Measurements from ENCODE around the gene KCNE1.

DNA sequence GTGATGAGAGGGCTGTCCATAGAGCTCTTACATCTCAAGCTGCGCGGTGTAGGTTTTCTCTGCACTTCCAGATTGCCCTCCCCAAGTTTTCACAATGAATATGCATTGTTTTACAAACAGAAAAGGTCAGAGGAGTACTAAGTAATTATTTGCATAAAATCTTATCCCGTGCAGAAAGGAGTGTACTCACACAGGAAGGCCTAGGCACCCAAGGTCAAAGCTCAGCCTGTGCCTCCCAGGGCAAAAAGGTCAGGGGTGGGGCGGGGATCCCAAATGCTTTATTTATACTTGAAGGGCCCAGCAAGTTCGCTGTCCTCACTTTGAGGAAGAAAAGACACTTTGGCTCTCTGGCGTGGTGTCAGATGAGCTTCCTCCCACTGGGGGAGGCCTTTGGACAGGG, 10.3 kb upstream of the KCNE1 start:
- TF ChIP-seq, protein P1, sequence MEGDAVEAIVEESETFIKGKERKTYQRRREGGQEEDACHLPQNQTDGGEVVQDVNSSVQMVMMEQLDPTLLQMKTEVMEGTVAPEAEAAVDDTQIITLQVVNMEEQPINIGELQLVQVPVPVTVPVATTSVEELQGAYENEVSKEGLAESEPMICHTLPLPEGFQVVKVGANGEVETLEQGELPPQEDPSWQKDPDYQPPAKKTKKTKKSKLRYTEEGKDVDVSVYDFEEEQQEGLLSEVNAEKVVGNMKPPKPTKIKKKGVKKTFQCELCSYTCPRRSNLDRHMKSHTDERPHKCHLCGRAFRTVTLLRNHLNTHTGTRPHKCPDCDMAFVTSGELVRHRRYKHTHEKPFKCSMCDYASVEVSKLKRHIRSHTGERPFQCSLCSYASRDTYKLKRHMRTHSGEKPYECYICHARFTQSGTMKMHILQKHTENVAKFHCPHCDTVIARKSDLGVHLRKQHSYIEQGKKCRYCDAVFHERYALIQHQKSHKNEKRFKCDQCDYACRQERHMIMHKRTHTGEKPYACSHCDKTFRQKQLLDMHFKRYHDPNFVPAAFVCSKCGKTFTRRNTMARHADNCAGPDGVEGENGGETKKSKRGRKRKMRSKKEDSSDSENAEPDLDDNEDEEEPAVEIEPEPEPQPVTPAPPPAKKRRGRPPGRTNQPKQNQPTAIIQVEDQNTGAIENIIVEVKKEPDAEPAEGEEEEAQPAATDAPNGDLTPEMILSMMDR (IDR thresholded peaks at IDR 0.05; ENCODE audit: low read depth, low read length), result no peak
- TF ChIP-seq POLR2A (IDR thresholded peaks at IDR 0.05; ENCODE audit: extremely low read depth, insufficient read length), result no peak

All from NB4 (cell line).